HG03280 (cell line): Measurements from ENCODE around the gene TWIST2.

Source experiments
- ATAC-seq: cut with Tn5 transposase; IDR thresholded peaks from one replicate; pipeline ENCODE4 v1.9.1; 2021; ENCODE audit warnings: mild to moderate bottlenecking, moderate library complexity; ENCODE audit not compliant: unreplicated experiment

TWIST2 gene

DNA sequence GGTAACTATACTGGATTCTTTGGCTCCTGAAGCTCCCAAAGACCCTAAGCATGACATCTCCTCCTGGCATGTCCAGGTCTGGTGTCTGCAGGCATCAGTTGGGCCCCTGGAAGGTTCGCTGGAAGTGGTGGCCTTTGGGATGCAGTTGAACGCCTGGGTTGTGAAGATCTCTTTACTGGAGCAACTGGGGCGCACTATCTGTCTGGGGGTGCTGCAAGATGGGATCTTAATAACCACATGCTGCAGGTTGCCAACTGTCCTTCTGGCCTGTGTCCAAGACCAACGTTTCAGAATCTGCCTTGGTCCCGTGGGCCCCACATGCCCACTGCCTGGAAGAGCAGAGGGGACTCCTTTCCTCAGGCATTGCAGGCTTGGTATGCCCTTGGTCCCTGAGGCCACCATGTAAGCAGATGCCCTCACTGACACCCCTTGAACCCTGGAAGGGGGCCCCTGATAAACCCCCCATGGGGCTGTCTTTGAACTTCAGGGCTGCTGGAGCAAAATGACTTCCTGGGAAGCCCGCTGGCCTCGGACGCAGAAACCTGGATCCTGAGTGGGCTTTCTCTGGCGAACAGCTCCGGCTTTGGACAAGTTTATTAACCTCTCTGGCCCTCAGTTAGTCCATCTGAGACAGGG is 101.9 kb downstream of the TWIST2 start:
- no peak for ATAC-seq

DNA sequence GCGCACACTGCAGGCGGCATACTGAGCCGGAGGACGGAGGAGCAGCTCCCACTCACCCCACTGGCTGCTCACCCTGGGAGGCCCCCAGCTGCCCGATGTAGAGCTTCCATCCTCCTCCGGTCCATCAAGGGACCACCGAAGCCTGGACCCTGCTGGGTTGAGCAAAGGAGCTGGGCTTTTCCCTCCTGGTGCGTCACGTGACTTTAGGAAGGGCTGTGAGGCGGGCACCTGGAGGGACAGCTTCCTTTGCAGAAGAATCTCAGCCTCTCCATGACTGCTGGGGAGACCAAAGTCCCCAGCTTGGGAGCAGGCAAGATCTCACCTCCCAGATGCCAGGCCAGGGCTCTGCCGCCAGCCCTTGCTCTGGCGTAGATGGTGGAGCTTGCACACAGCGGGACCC is 102.7 kb downstream of the TWIST2 start:
- ATAC-seq: no peak

DNA sequence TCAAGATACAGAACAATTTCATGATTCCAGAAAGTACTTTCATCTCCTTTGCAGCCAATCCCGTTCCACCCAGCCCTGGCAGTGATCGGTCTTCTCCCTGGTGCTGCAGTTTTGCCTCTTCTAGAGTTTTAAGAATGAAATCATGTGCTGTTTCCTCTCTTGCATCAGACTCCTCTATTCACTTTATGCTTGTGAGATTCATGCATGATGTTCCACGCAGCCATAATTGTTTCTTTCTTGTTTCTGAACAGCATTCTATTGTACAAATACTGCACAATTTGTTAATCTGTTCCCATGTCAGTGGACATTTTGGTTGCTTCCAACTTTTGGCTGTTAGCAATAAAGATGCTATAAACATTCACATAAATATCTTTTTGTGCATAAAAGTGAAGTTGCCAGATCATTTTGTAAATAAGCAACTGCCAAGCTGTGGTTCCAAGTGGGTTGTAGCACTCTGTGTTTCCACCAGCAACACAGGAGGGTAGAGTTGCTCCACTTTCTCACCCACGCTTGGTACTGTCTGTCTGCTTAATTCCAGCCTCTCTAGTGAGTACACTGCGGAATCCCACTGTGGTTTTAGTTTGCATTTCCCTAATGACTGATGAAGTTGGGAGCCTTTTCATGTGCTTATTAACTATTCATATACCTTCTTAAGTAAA is 104.5 kb downstream of the TWIST2 start:
- no peak for ATAC-seq

DNA sequence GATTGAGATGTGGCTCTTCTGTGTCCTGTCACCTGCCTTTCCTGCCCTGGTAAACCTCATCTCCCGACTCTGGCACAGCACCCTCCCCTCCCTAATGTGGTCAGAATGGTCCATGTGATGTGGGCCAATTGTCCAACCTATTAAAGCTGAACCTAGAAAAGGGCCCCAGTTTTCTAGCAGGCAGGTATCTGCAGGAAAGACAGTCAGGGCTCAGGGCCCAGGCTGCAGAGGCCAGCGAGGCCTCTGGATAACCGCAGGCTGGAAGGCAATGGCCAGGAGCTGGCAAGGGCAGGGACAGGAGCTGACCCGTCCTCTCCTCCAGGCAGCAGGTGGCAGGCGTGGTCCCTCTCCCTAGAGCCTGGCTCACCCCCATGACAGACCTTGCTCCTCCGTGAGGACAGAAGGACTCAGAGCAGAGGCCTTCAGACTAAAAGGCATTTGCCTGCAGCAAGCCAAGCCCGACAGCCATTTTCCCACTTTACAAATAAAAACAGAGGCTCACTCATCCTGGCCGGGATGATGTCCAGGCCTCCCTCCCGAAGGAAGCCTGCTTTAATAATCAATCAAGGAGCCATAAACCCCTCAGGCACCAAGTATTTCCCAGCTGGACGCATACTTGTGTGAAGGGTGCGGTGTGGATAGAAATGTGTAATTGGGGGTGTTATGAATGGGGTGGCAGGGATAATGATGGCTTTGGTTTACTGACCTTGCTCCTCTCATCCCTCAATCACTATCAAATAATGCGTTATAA is 107.1 kb downstream of the TWIST2 start:
- ATAC-seq: no peak

DNA sequence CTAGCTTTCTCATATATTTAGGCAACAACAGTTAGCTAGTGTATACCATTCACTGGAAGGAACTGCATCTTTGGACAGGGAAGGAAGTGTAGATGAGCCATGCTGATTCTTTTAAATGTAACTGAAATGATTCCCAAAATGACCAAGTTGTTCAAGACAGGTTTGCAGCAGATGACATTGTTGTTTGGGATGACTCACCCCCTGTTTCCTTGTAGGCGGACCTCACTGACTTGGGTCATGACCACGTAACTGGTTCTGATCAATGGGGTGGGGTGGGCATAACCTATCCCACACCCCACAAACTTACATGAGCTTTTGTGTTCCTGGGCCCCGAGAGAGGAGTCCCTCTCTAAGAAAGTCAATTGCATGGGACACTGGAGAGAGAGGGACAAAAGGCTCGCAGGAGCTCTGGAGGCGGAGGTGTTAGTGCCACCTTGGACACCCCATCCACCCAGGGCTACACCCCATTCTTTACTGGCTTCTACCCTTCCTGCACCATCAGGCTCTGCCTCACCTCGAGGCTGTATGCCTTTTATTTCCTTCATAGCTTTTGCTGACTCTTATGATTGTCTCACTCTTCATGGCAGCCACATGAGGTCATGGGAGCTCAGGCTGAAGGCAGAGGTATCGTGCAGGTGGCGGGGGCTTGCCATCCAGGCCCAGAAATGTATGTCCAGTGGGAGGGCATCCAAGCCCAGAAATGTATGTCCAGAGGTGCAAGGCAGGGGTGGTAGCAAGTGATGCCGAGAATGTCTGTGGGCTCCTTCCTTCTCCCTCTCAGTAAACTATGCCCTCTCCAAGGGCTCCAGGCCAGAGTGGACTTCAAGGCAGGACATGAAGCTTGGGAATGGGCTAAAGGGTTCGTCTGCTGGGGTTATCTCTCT is 108.0 kb downstream of the TWIST2 start:
- ATAC-seq: no peak

DNA sequence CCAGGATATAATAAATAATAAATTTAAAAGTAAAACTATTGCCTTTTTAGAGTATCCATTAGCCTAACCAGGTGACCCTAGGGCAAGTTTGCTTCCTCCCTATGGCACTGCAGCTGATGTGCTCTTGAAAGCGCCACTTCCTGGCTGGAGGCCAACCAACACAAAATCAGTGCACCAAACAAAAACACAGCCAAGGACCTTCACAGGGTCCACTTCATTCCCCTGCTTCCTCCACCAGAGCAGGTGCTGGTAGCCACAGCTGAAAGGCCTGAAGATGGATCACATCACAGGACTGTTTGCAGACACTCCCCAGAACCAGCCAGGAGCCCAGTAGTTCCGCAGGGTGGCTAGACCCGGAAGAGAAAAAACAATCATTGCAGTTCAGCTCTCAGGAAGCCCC is 108.8 kb downstream of the TWIST2 start:
- no peak for ATAC-seq
